Fibroblast of villous mesenchyme (primary cell): ENCODE measurements around the gene SDC3. TPM values are rescaled to one million over a fixed set of nuclear protein-coding genes. Genes with fewer than 3 reads are reported as not detected.
"Not testable (repeated sequence)": the region's sequence is repeated elsewhere in the genome, so short reads cannot be mapped to it uniquely, and the experiment has no call there.

Experiments
- DNase-seq: peaks from one replicate; pipeline ENCODE4 v3.0.0-alpha.2; 2010; ENCODE audit warnings: low read depth
- H3K4me3 ChIP-seq: 2 replicates; pipeline ENCODE4 v1.5.1; 2011; ENCODE audit warnings: low read depth, mild to moderate bottlenecking, low read length
- CTCF ChIP-seq: IDR thresholded peaks from 2 replicates; pipeline ENCODE4 v1.5.1; 2012; ENCODE audit warnings: low read depth, mild to moderate bottlenecking, low read length; ENCODE audit not compliant: insufficient read depth
- total RNA-seq: library from RNA; depleted of rRNA; stranded (reverse); fragments of >200 nt; gene quantifications from 2 replicates; pipeline ENCODE4 v1.2.3, GENCODE V29; 2012

Gene SDC3
- total RNA-seq, 1 donor = 16.8 TPM

- DNase-seq = no peak
- TF ChIP-seq CTCF = no peak
- H3K4me3 ChIP-seq = no peak overlapping the region
Observed at GRCh38 chr1:30950053-30950452, 41.5 kb upstream of the SDC3 start.

GRCh38 chr1:30949487-30949838, 40.9 kb upstream of the SDC3 start:
- DNase-seq = not testable (repeated sequence)

GRCh38 chr1:30948813-30949486, 40.4 kb upstream of the SDC3 start:
- not testable (repeated sequence) for DNase-seq, H3K4me3 ChIP-seq

More at GRCh38 chr1:30949487-30949838, 40.9 kb upstream of the SDC3 start:
- H3K4me3 ChIP-seq = not testable (repeated sequence)

GRCh38 chr1:30948278-30948677, 39.7 kb upstream of the SDC3 start:
- no peak for TF ChIP-seq CTCF
- H3K4me3 ChIP-seq = no peak overlapping the region
- no peak for DNase-seq

- TF ChIP-seq CTCF = no peak
- no peak overlapping the region for H3K4me3 ChIP-seq
- no peak for DNase-seq
Observed at GRCh38 chr1:30947212-30947611, 38.7 kb upstream of the SDC3 start.

GRCh38 chr1:30942326-30942963, 33.9 kb upstream of the SDC3 start:
- DNase-seq = no peak
- TF ChIP-seq CTCF = no peak
- no peak overlapping the region for H3K4me3 ChIP-seq

GRCh38 chr1:30940541-30940940, 32.0 kb upstream of the SDC3 start:
- no peak overlapping the region for H3K4me3 ChIP-seq
- DNase-seq = no peak
- no peak for TF ChIP-seq CTCF
